HEK293 (cell line): ENCODE results near the gene GPATCH3.

Experiments
- BCL11A ChIP-seq: fragments of 450-650 bp; formaldehyde crosslinking; IDR thresholded peaks from 2 replicates; pipeline ENCODE4 v1.5.1; 2016; ENCODE audit warnings: low read depth, missing biosample characterization, missing genetic modification characterization
- FEZF1 ChIP-seq: fragments of 450-650 bp; formaldehyde crosslinking; IDR thresholded peaks from 2 replicates; pipeline ENCODE4 v1.5.1; 2016; ENCODE audit warnings: missing biosample characterization, missing genetic modification characterization
- HOXA7 ChIP-seq: sonication (generic); formaldehyde crosslinking; IDR thresholded peaks from 2 replicates; pipeline ENCODE4 v1.8.1; 2022; ENCODE audit warnings: missing genetic modification reagents, borderline replicate concordance
- MZF1 ChIP-seq: fragments of 450-650 bp; formaldehyde crosslinking; IDR thresholded peaks from 2 replicates; pipeline ENCODE4 v1.5.1; 2017; ENCODE audit warnings: missing biosample characterization, missing genetic modification characterization, borderline replicate concordance
- OVOL3 ChIP-seq: fragments of 450-650 bp; formaldehyde crosslinking; IDR thresholded peaks from 2 replicates; pipeline ENCODE4 v1.5.1; 2016; ENCODE audit warnings: missing biosample characterization, missing genetic modification characterization
- PBX3 ChIP-seq: sonication (generic); formaldehyde crosslinking; IDR thresholded peaks from 2 replicates; pipeline ENCODE4 v1.8.1; 2022; ENCODE audit warnings: mild to moderate bottlenecking, moderate library complexity, missing genetic modification reagents
- TCF7L2 ChIP-seq: IDR thresholded peaks from 2 replicates; pipeline ENCODE4 v1.6.1; 2011; ENCODE audit warnings: low read depth, mild to moderate bottlenecking, inconsistent platforms, low read length, moderate library complexity, borderline replicate concordance
- WT1 ChIP-seq: fragments of 450-650 bp; formaldehyde crosslinking; IDR thresholded peaks from 2 replicates; pipeline ENCODE4 v1.5.1; 2016; ENCODE audit warnings: missing biosample characterization, missing genetic modification characterization
- ZNF10 ChIP-seq: fragments of 450-650 bp; formaldehyde crosslinking; IDR thresholded peaks from 2 replicates; pipeline ENCODE4 v1.5.1; 2017; ENCODE audit warnings: missing biosample characterization, missing genetic modification characterization
- ZNF132 ChIP-seq: fragments of 450-650 bp; formaldehyde crosslinking; IDR thresholded peaks from 2 replicates; pipeline ENCODE4 v1.5.1; 2017; ENCODE audit warnings: missing biosample characterization, missing genetic modification characterization, borderline replicate concordance
- ZNF140 ChIP-seq: fragments of 450-650 bp; formaldehyde crosslinking; IDR thresholded peaks from 2 replicates; pipeline ENCODE4 v1.5.1; 2016; ENCODE audit warnings: missing biosample characterization, missing genetic modification characterization
- ZNF155 ChIP-seq: fragments of 450-650 bp; formaldehyde crosslinking; IDR thresholded peaks from 2 replicates; pipeline ENCODE4 v1.5.1; 2016; ENCODE audit warnings: missing biosample characterization, missing genetic modification characterization
- ZNF157 ChIP-seq: fragments of 450-650 bp; formaldehyde crosslinking; IDR thresholded peaks from 2 replicates; pipeline ENCODE4 v1.5.1; 2016; ENCODE audit warnings: missing biosample characterization, missing genetic modification characterization
- ZNF184 ChIP-seq: fragments of 450-650 bp; IDR thresholded peaks from 2 replicates; pipeline ENCODE4 v1.5.1; 2018; ENCODE audit warnings: missing biosample characterization, mild to moderate bottlenecking, missing genetic modification characterization
- ZNF2 ChIP-seq: fragments of 450-650 bp; formaldehyde crosslinking; IDR thresholded peaks from 2 replicates; pipeline ENCODE4 v1.5.1; 2016; ENCODE audit warnings: missing biosample characterization, missing genetic modification characterization
- ZNF211 ChIP-seq: fragments of 450-650 bp; formaldehyde crosslinking; IDR thresholded peaks from 2 replicates; pipeline ENCODE4 v1.5.1; 2016; ENCODE audit warnings: low read depth, missing biosample characterization, missing genetic modification characterization
- ZNF274 ChIP-seq, 2 experiments: fragments of 200-500 bp in 1 of 2; fragments of 450-650 bp in 1 of 2; sonication (Bioruptor generic) in 1 of 2; formaldehyde crosslinking in 1 of 2; IDR thresholded peaks; 2 replicates each; pipeline versions ENCODE4 v1.5.1 to v1.6.1; 2014 to 2016; ENCODE audit warnings: borderline replicate concordance in 1 of 2, inconsistent platforms in 1 of 2, low read length in 1 of 2, missing biosample characterization in 1 of 2, missing genetic modification characterization in 1 of 2
- ZNF311 ChIP-seq: fragments of 450-650 bp; formaldehyde crosslinking; IDR thresholded peaks from 2 replicates; pipeline ENCODE4 v1.5.1; 2017; ENCODE audit warnings: missing biosample characterization, missing genetic modification characterization, borderline replicate concordance
- ZNF350 ChIP-seq: fragments of 450-650 bp; formaldehyde crosslinking; IDR thresholded peaks from 2 replicates; pipeline ENCODE4 v1.5.0; 2017; ENCODE audit warnings: missing biosample characterization, mild to moderate bottlenecking, missing genetic modification characterization
- ZNF354C ChIP-seq: fragments of 450-650 bp; formaldehyde crosslinking; IDR thresholded peaks from 2 replicates; pipeline ENCODE4 v1.5.1; 2016; ENCODE audit warnings: missing biosample characterization, missing genetic modification characterization, low read depth, borderline replicate concordance
- ZNF530 ChIP-seq: fragments of 450-650 bp; formaldehyde crosslinking; IDR thresholded peaks from 2 replicates; pipeline ENCODE4 v1.5.1; 2016; ENCODE audit warnings: low read depth, missing biosample characterization, missing genetic modification characterization
- ZNF548 ChIP-seq: fragments of 450-650 bp; formaldehyde crosslinking; IDR thresholded peaks from 2 replicates; pipeline ENCODE4 v1.5.1; 2016; ENCODE audit warnings: missing biosample characterization, missing genetic modification characterization
- ZNF561 ChIP-seq: fragments of 450-650 bp; IDR thresholded peaks from 2 replicates; pipeline ENCODE4 v1.5.1; 2018; ENCODE audit warnings: missing biosample characterization, missing genetic modification characterization, borderline replicate concordance
- ZNF610 ChIP-seq: fragments of 450-650 bp; formaldehyde crosslinking; IDR thresholded peaks from 2 replicates; pipeline ENCODE4 v1.5.1; 2016; ENCODE audit warnings: missing biosample characterization, missing genetic modification characterization, borderline replicate concordance
- ZNF677 ChIP-seq: fragments of 450-650 bp; IDR thresholded peaks from 2 replicates; pipeline ENCODE4 v1.5.0; 2018; ENCODE audit warnings: missing biosample characterization, mild to moderate bottlenecking, missing genetic modification characterization, moderate library complexity
- ZNF704 ChIP-seq: fragments of 450-650 bp; formaldehyde crosslinking; IDR thresholded peaks from 2 replicates; pipeline ENCODE4 v1.5.1; 2016; ENCODE audit warnings: missing biosample characterization, missing genetic modification characterization
- ZNF76 ChIP-seq: fragments of 450-650 bp; formaldehyde crosslinking; IDR thresholded peaks from 2 replicates; pipeline ENCODE4; 2016; ENCODE audit warnings: low read depth, missing biosample characterization, missing genetic modification characterization, borderline replicate concordance
- ZNF830 ChIP-seq: fragments of 450-650 bp; IDR thresholded peaks from 2 replicates; pipeline ENCODE4 v1.5.0; 2018; ENCODE audit warnings: missing biosample characterization, missing genetic modification characterization, low read depth, mild to moderate bottlenecking, moderate library complexity
- TF ChIP-seq, protein P1 (sequence below): fragments of 450-650 bp; formaldehyde crosslinking; IDR thresholded peaks from 2 replicates; pipeline ENCODE4 v1.5.1; 2017; ENCODE audit warnings: missing biosample characterization, missing genetic modification characterization
- TF ChIP-seq, protein P2 (sequence below): fragments of 450-650 bp; formaldehyde crosslinking; IDR thresholded peaks from 2 replicates; pipeline ENCODE4 v1.5.1; 2016; ENCODE audit warnings: missing biosample characterization, missing genetic modification characterization
- TF ChIP-seq, protein P3 (sequence below): fragments of 450-650 bp; IDR thresholded peaks from 2 replicates; pipeline ENCODE4 v1.5.1; 2018; ENCODE audit warnings: missing biosample characterization, missing genetic modification characterization

The GPATCH3 gene

GRCh38 chr1:26862781-26863684 is 37.2 kb downstream of the GPATCH3 start, which contains the start of gene SFN (continued):
- TF ChIP-seq, protein P1, sequence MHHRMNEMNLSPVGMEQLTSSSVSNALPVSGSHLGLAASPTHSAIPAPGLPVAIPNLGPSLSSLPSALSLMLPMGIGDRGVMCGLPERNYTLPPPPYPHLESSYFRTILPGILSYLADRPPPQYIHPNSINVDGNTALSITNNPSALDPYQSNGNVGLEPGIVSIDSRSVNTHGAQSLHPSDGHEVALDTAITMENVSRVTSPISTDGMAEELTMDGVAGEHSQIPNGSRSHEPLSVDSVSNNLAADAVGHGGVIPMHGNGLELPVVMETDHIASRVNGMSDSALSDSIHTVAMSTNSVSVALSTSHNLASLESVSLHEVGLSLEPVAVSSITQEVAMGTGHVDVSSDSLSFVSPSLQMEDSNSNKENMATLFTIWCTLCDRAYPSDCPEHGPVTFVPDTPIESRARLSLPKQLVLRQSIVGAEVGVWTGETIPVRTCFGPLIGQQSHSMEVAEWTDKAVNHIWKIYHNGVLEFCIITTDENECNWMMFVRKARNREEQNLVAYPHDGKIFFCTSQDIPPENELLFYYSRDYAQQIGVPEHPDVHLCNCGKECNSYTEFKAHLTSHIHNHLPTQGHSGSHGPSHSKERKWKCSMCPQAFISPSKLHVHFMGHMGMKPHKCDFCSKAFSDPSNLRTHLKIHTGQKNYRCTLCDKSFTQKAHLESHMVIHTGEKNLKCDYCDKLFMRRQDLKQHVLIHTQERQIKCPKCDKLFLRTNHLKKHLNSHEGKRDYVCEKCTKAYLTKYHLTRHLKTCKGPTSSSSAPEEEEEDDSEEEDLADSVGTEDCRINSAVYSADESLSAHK (tag by site-specific recombination): no peak
- TF ChIP-seq ZNF132 (tag by site-specific recombination) (no peak), ZNF610 (tag by site-specific recombination) (no peak), ZNF530 (tag by site-specific recombination) (no peak), MZF1 (tag by site-specific recombination) (no peak), ZNF311 (tag by site-specific recombination) (no peak), ZNF10 (peak; percentile 69), ZNF76 (tag by site-specific recombination) (no peak), HOXA7 (CRISPR knock-in tag) (no peak), BCL11A (tag by site-specific recombination) (no peak), ZNF184 (tag by site-specific recombination) (peak; percentile 46; the same call in 1 of the 2 replicates), ZNF157 (tag by site-specific recombination) (no peak), FEZF1 (tag by site-specific recombination) (no peak), ZNF704 (tag by site-specific recombination) (no peak), PBX3 (no peak), ZNF677 (tag by site-specific recombination) (no peak), ZNF830 (tag by site-specific recombination) (no peak), OVOL3 (tag by site-specific recombination) (no peak), ZNF211 (tag by site-specific recombination) (no peak), ZNF350 (tag by site-specific recombination) (no peak), ZNF140 (tag by site-specific recombination) (no peak), WT1 (tag by site-specific recombination) (no peak), ZNF155 (tag by site-specific recombination) (no peak), ZNF548 (tag by site-specific recombination) (no peak), ZNF354C (tag by site-specific recombination) (no peak), ZNF2 (no peak), ZNF274 (IDR thresholded peaks at IDR 0.05; ENCODE audit: low read length) (no peak), ZNF274 (tag by site-specific recombination; IDR thresholded peaks at IDR 0.05; ENCODE audit: borderline replicate concordance) (no peak), ZNF561 (0 out of 2 replicates have a peak, but pooled peaks have one; percentile 29), TCF7L2 (no peak)
- TF ChIP-seq, protein P2, sequence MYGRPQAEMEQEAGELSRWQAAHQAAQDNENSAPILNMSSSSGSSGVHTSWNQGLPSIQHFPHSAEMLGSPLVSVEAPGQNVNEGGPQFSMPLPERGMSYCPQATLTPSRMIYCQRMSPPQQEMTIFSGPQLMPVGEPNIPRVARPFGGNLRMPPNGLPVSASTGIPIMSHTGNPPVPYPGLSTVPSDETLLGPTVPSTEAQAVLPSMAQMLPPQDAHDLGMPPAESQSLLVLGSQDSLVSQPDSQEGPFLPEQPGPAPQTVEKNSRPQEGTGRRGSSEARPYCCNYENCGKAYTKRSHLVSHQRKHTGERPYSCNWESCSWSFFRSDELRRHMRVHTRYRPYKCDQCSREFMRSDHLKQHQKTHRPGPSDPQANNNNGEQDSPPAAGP (tag by site-specific recombination): peak; percentile 44
- TF ChIP-seq, protein P3, sequence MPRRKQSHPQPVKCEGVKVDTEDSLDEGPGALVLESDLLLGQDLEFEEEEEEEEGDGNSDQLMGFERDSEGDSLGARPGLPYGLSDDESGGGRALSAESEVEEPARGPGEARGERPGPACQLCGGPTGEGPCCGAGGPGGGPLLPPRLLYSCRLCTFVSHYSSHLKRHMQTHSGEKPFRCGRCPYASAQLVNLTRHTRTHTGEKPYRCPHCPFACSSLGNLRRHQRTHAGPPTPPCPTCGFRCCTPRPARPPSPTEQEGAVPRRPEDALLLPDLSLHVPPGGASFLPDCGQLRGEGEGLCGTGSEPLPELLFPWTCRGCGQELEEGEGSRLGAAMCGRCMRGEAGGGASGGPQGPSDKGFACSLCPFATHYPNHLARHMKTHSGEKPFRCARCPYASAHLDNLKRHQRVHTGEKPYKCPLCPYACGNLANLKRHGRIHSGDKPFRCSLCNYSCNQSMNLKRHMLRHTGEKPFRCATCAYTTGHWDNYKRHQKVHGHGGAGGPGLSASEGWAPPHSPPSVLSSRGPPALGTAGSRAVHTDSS: no peak
